Measurements from ENCODE around the gene CA10. TPM values are rescaled to one million over a fixed set of nuclear protein-coding genes. Genes with fewer than 3 reads are reported as not detected.

CA10 gene
- total RNA-seq, 2 experiments from 2014 or later, result not detected

DNA sequence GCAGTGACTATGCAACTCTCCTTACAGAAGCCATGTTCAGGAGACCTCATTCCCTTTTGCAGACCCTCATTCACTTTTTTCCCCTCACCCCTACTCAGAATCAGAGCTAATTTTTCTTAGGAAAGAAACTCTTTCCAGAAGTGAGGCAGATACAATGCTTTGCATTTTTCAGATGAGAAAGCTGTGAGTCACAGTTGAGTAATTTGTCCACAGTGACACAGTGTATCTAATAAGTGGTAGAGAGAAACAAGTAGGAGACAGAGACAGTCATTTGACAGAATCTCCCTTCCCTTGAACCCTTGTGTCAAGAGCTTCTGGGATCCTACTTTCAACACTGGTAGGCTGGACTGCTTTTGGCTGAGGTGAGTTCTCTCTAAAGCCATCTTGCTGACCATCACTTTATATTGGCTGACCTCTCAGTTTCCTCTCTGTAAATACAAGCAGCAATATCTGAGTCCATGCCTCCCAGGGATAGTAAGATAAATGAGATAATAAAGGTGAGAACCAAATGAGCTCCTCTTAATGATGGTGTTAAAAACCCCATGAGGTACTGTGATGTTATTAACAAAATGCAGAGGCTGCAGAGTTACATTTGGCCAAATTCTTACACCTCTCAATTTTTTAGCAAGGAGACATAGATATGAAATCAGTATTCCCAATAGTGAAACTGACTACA, 130.8 kb downstream of the CA10 start:
- DNase-seq (no peak), ATAC-seq (no peak)
- Mint-ChIP-seq H3K4me3 (no peak overlapping the region), H3K27ac (no peak overlapping the region), H3K27me3 (ENCODE audit: low read depth) (no peaks in the 10 kb centered on the region), H3K36me3 (ENCODE audit: low read depth) (no peaks in the 10 kb centered on the region), H3K4me1 (ENCODE audit: low read depth) (no peaks in the 10 kb centered on the region), H3K9me3 (ENCODE audit: insufficient read depth) (no peaks in the 10 kb centered on the region)
- CTCF ChIA-PET, result no interaction called here
- POLR2A ChIA-PET, result no interaction called here

DNA sequence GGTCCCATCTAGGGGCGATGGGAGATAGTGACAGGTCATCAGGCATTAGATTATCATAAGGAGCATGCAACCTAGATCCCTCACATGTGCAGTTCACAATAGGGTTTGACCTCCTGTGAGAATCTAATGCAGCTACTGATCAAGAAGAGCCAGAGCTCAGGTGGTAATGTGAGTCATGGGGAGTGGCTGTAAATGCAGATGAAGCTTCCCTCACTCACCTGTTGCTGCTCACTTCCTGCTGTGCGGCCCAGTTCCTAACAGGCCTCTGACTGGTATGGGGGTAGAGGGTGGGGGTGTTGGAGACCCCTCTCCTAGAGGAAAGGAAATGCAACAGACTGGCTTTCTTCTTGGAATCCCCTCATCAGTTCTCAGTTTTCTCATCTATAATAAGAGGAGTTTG, 131.4 kb downstream of the CA10 start:
- no peak for ATAC-seq
- Mint-ChIP-seq H3K4me1 (ENCODE audit: low read depth) (no peaks in the 10 kb centered on the region), H3K27me3 (ENCODE audit: low read depth) (no peaks in the 10 kb centered on the region), H3K9me3 (ENCODE audit: insufficient read depth) (no peaks in the 10 kb centered on the region), H3K4me3 (no peak overlapping the region), H3K36me3 (ENCODE audit: low read depth) (no peaks in the 10 kb centered on the region), H3K27ac (no peak overlapping the region)
- DNase-seq, result no peak
- ChIA-PET CTCF (no interaction called here), POLR2A (no interaction called here)

DNA sequence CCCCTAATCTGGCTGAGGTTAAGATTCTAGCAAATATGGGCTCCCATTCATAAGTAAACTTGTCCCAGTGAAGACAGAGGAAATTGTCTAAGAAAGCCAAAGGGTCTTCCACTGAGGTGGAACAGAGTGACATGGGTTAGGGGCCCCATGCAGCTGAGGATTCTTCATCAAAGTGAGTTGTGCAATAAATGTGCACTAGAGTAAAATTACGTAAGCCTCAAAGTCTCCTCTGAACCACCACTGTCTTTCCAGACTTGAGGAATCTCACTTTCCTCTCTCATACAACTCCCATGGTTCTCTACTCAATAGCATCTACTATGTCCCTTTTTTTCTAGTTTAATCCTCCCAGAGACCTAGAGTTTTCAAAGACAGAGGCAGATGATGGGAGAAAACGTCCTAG, 132.4 kb downstream of the CA10 start:
- POLR2A ChIA-PET, result no interaction called here
- Mint-ChIP-seq H3K4me1 (ENCODE audit: low read depth) (no peaks in the 10 kb centered on the region), H3K27ac (no peak overlapping the region), H3K4me3 (no peak overlapping the region), H3K36me3 (ENCODE audit: low read depth) (no peaks in the 10 kb centered on the region), H3K9me3 (ENCODE audit: insufficient read depth) (no peaks in the 10 kb centered on the region), H3K27me3 (ENCODE audit: low read depth) (no peaks in the 10 kb centered on the region)
- CTCF ChIA-PET, result no interaction called here
- DNase-seq (no peak), ATAC-seq (no peak)

DNA sequence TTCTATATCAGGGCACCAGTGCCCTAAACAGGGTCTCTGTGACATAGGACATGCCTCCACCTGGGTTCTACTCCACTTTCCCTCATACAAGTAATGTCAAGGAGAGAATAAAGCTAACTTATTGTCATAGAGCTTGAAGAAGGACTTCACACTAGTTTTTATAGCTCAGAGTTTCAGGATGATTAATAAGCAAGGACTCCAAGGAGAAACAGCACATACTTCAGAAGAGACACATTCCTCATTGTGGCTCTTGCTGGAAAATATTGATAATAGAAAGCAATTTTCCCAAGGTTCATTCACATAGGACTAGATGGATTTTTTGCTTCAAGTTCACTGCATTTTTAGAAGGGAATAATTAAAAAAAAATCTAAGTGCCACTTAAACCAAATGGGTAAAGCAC, 133.3 kb downstream of the CA10 start:
- Mint-ChIP-seq H3K27me3 (ENCODE audit: low read depth) (no peaks in the 10 kb centered on the region), H3K4me3 (no peak overlapping the region), H3K4me1 (ENCODE audit: low read depth) (no peaks in the 10 kb centered on the region), H3K36me3 (ENCODE audit: low read depth) (no peaks in the 10 kb centered on the region), H3K27ac (no peak overlapping the region), H3K9me3 (ENCODE audit: insufficient read depth) (no peaks in the 10 kb centered on the region)
- ATAC-seq (no peak), DNase-seq (no peak)
- CTCF ChIA-PET, result no interaction called here
- POLR2A ChIA-PET, result no interaction called here

DNA sequence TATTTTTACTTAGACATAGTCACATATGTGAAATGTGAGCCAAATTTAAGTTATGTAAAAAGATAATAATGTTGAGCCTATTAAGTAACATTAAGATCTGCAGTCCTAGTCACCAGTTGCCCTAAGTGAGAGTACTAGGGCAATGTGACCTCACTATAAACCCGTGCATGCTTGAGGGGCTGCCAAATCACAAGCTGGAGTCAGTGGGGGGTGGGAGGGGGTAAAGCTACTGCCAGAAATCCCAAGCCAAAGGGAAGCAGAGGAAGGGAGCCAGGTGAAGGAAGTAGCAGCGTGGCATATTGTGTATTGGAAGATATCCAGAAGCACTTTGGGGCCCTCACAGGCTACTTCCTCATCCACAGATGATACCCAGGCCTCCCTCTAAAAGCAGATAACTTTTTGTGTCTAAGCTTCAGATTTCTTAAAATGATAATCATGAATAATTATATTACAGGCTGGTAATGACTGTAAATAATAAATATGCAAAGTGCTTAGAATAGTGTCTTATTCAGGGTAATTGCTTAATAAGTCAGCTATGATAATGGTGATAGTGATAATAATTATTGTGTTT, 134.1 kb downstream of the CA10 start:
- ChIA-PET POLR2A (no interaction called here), CTCF (no interaction called here)
- H3K27ac Mint-ChIP-seq, result no peak overlapping the region

DNA sequence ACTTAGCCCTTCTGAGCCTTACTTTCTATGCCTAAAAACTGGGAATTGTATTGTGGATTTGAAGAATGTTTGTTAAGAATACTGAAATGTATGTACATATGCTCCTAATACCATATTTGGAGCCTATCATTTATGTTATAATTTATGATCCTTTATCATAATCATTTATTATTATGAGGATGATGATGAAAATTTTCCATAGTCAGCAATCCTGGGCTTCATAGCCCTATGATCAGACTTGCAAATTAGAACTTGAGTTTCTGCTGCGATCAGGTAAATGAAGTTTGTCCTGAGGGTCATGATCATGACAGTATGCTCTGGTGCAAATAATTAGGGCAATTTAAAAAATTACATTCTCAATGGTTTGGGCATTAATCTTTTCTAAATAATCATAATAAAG, 147.4 kb downstream of the CA10 start:
- Mint-ChIP-seq H3K27ac (no peak overlapping the region), H3K4me3 (no peak overlapping the region), H3K27me3 (ENCODE audit: low read depth) (no peaks in the 10 kb centered on the region), H3K4me1 (ENCODE audit: low read depth) (no peaks in the 10 kb centered on the region), H3K9me3 (ENCODE audit: insufficient read depth) (no peaks in the 10 kb centered on the region), H3K36me3 (ENCODE audit: low read depth) (no peaks in the 10 kb centered on the region)
- POLR2A ChIA-PET, result no interaction called here
- ATAC-seq (no peak), DNase-seq (no peak)
- CTCF ChIA-PET, result no interaction called here

More for the DNA sequence above, 134.1 kb downstream of the CA10 start:
- no peak for DNase-seq
- no peaks in the 10 kb centered on the region for H3K36me3 Mint-ChIP-seq (ENCODE audit: low read depth)
- no peaks in the 10 kb centered on the region for H3K4me1 Mint-ChIP-seq (ENCODE audit: low read depth)
- no peak overlapping the region for H3K4me3 Mint-ChIP-seq
- no peaks in the 10 kb centered on the region for H3K9me3 Mint-ChIP-seq (ENCODE audit: insufficient read depth)
- no peak for ATAC-seq
- no peaks in the 10 kb centered on the region for H3K27me3 Mint-ChIP-seq (ENCODE audit: low read depth)

DNA sequence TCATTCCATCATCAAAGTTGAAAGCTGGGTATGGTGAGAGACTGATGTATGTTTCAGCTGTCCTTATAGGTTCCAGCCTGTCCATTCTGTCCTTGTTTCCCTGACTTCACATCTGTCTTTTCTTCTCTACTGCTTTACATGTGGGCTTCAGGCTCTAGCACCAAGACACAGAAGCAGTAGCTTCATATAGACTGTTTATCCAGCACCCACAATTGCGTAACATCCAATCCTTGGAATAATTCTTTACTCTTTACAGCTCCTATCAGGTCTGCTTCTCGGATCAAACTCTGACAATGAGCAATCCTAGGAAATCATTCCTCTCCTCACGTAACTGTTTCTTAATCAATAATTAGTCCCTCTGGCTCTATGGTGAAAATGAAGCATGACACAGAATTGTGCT, 158.9 kb downstream of the CA10 start:
- no peaks in the 10 kb centered on the region for H3K4me1 Mint-ChIP-seq (ENCODE audit: low read depth)
- H3K27ac Mint-ChIP-seq, result no peak overlapping the region
- ChIA-PET POLR2A (no interaction called here), CTCF (no interaction called here)
- no peak for ATAC-seq
- no peak overlapping the region for H3K4me3 Mint-ChIP-seq
- no peaks in the 10 kb centered on the region for H3K9me3 Mint-ChIP-seq (ENCODE audit: insufficient read depth)
- DNase-seq, result no peak
- H3K27me3 Mint-ChIP-seq (ENCODE audit: low read depth), result no peaks in the 10 kb centered on the region
- H3K36me3 Mint-ChIP-seq (ENCODE audit: low read depth), result no peaks in the 10 kb centered on the region

DNA sequence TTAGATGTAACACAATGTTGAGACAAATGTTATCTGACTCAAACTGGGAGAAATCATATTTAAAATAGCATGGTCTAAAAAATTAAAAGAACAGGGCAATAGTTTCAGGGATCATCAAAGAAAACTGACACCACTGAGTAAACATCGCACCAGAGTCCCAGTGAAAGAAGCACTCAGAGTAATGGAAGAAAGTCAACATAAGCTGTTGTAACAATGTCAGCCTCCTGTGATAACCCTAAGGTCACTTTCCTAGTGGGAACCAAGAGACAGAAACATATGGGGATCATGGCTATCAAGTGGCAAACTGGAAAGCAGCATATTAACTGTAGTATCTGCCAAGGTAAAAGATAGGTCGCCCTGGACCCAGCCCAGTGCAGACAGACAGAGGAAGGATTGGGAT, 160.8 kb downstream of the CA10 start:
- H3K27ac Mint-ChIP-seq, result no peak overlapping the region
- DNase-seq (no peak), ATAC-seq (no peak)
- ChIA-PET POLR2A (no interaction called here), CTCF (no interaction called here)
- H3K4me1 Mint-ChIP-seq (ENCODE audit: low read depth), result no peaks in the 10 kb centered on the region
- no peaks in the 10 kb centered on the region for H3K9me3 Mint-ChIP-seq (ENCODE audit: insufficient read depth)
- H3K4me3 Mint-ChIP-seq, result no peak overlapping the region
- H3K27me3 Mint-ChIP-seq (ENCODE audit: low read depth), result no peaks in the 10 kb centered on the region
- H3K36me3 Mint-ChIP-seq (ENCODE audit: low read depth), result no peaks in the 10 kb centered on the region

DNA sequence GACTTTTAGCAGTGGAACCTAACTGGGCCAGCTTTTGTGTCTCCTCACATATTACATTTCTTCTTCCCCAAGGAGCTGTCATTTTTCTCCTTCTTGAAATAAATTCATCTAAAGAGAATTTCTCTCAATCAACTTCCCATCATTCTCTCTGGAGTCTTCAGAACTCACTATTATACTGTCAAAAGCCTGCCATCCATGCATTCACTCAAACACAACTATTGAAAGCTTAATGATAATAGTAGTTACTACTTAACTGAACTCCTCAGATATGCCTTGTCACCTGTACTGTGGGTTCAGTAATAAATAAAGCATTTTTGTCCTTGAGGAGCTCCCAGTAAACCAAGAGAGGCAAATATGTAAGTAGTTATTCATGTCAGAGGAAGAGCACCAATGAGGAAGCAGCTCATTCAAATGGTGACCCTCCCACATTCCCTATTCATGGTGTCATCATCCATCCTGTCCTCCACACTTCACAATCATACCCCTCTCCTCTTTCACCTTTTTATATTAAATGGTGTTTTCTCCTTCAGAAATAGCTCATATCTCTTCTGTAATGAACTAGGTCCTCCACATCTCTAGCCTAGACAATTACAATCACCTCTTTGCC, 162.6 kb downstream of the CA10 start:
- CTCF ChIA-PET, result no interaction called here
- DNase-seq (no peak), ATAC-seq (no peak)
- H3K9me3 Mint-ChIP-seq (ENCODE audit: insufficient read depth), result no peaks in the 10 kb centered on the region
- H3K4me1 Mint-ChIP-seq (ENCODE audit: low read depth), result no peaks in the 10 kb centered on the region
- POLR2A ChIA-PET, result no interaction called here
- no peak overlapping the region for H3K27ac Mint-ChIP-seq
- no peaks in the 10 kb centered on the region for H3K27me3 Mint-ChIP-seq (ENCODE audit: low read depth)
- no peaks in the 10 kb centered on the region for H3K36me3 Mint-ChIP-seq (ENCODE audit: low read depth)
- no peak overlapping the region for H3K4me3 Mint-ChIP-seq

DNA sequence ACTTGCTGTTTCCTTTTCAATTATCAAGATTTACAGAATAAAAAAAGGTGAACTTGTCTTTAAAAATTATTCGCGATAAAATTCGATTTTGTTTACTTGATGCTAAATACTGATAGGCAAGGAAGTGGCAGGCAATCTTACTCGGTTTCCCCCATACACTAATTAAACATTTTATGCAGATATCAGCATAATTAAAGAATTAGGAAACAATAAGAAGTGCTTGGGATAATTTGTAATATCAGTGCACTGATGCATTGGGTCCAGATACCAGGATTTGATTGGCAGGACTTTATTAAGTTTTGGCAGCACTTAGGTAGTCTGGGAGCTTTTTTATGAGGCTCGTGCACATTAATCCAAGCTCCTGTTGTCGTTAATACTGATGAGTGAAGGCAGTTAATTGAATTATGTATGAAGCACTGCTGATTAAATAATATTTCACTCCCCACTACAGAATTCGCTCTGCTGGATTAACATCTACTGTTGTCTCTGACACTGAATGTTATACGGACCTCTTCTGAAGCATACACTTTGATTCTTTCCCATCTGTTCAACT, 165.6 kb downstream of the CA10 start:
- H3K36me3 Mint-ChIP-seq (ENCODE audit: low read depth), result no peaks in the 10 kb centered on the region
- no peaks in the 10 kb centered on the region for H3K27me3 Mint-ChIP-seq (ENCODE audit: low read depth)
- no peaks in the 10 kb centered on the region for H3K4me1 Mint-ChIP-seq (ENCODE audit: low read depth)
- no peak for DNase-seq
- POLR2A ChIA-PET, result no interaction called here
- H3K4me3 Mint-ChIP-seq, result no peak overlapping the region
- no peaks in the 10 kb centered on the region for H3K9me3 Mint-ChIP-seq (ENCODE audit: insufficient read depth)
- CTCF ChIA-PET, result no interaction called here
- ATAC-seq, result no peak
- no peak overlapping the region for H3K27ac Mint-ChIP-seq

DNA sequence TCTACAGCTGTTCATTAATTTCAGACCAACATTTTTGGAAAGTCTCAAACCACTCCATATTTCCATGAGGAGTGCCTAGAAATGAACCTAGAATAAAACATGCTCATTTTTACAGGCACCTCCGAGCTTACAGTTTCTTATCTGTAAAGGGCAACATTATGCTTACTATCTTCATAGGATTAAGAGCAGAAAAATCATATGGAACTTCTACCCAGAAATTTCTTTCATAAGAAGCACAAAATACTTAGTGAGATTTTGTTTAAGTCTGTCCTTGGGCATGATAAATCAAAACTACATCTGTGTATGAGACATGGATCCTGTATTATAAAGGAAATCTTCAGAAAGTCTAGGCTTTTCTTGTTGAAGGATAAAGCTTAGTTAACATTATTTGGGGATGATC, 187.4 kb downstream of the CA10 start:
- Mint-ChIP-seq H3K9me3 (ENCODE audit: insufficient read depth) (no peaks in the 10 kb centered on the region), H3K4me3 (no peak overlapping the region), H3K36me3 (ENCODE audit: low read depth) (no peaks in the 10 kb centered on the region), H3K27ac (no peak overlapping the region), H3K4me1 (ENCODE audit: low read depth) (no peaks in the 10 kb centered on the region), H3K27me3 (ENCODE audit: low read depth) (no peaks in the 10 kb centered on the region)
- ATAC-seq (no peak), DNase-seq (no peak)
- ChIA-PET CTCF (no interaction called here), POLR2A (no interaction called here)

DNA sequence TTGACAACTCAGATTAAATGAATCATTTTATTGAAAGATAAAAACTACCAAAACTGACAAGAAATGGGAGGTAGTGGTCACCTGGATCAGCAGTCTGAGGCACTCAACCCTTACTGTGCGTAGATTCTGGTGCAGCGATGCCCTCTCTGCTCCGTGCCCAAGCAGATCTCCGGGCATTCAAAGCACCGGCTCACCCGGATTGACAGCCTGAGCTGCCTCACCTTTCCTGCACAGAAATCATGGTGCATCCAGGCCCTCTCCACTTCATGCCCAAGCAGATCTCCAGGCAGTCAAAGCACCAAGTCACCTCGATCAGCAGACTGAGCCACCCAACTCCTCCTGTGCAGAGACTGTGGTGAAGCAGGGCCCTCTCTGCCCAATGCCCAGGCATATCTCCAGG, 196.8 kb downstream of the CA10 start:
- ChIA-PET POLR2A (no interaction called here), CTCF (no interaction called here)
- Mint-ChIP-seq H3K27me3 (ENCODE audit: low read depth) (no peaks in the 10 kb centered on the region), H3K36me3 (ENCODE audit: low read depth) (no peaks in the 10 kb centered on the region), H3K9me3 (ENCODE audit: insufficient read depth) (peaks cover 19% of the 10 kb centered on the region), H3K4me3 (no peak overlapping the region), H3K4me1 (ENCODE audit: low read depth) (no peaks in the 10 kb centered on the region), H3K27ac (no peak overlapping the region)
- DNase-seq (no peak), ATAC-seq (no peak)

DNA sequence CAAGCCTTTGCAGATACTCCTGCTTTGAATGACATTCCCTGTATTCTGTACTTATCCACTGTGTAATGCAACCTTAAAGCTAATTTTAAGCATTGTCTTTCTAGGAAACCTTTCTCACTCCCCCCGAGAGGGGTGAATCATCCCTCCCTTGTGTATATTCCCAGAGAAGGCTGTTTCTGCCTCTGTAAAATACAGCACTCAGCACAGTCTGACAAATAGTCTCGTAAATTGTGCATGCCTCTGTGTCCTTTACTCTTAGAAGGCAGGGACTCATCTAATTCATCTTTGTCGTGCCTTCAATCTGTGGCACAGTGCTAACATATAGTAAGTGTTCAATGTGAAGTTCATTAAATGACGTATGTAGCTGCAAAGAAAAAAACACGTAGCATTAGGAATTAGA, 200.7 kb downstream of the CA10 start:
- ChIA-PET POLR2A (no interaction called here), CTCF (no interaction called here)
- Mint-ChIP-seq H3K9me3 (ENCODE audit: insufficient read depth) (peaks cover 13% of the 10 kb centered on the region), H3K4me3 (no peak overlapping the region), H3K27ac (no peak overlapping the region), H3K36me3 (ENCODE audit: low read depth) (no peaks in the 10 kb centered on the region), H3K4me1 (ENCODE audit: low read depth) (no peaks in the 10 kb centered on the region), H3K27me3 (ENCODE audit: low read depth) (no peaks in the 10 kb centered on the region)
- no peak for ATAC-seq
- no peak for DNase-seq
